Gastrocnemius medialis (tissue), 4 donors: ENCODE results near the gene CXCL14. TPM values are rescaled to one million over a fixed set of nuclear protein-coding genes. Genes with fewer than 3 reads are reported as not detected.

Experiments used
- ATAC-seq, 2 donors: fragments of 150-250 bp; one replicate each; pipeline ENCODE4 v1.9.1; 2016
- DNase-seq, 2 donors: peaks; one replicate each; pipeline ENCODE4 v3.0.0-alpha.2; 2019
- H3K27ac ChIP-seq, 4 donors: fragments of 200-600 bp; sonication (generic); 1 replicate in 1 of 4; 2 replicates in 3 of 4; pipeline ENCODE4 v1.5.1; 2016 to 2018; ENCODE audit warnings: mild to moderate bottlenecking in 2 of 4, moderate library complexity in 1 of 4
- H3K27me3 ChIP-seq, 3 donors: fragments of 200-600 bp; sonication (generic) in 2 of 3; 1 replicate in 1 of 3; 2 replicates in 2 of 3; pipeline versions ENCODE4 v1.5.1 to v1.6.0; 2016 to 2019; ENCODE audit warnings: mild to moderate bottlenecking in 1 of 3, moderate library complexity in 1 of 3
- H3K36me3 ChIP-seq, 2 donors: fragments of 200-600 bp; sonication (generic) in 1 of 2; one replicate each; pipeline ENCODE4 v1.5.1; 2017 to 2018
- H3K4me1 ChIP-seq, 2 donors: fragments of 200-600 bp; sonication (generic) in 1 of 2; one replicate each; pipeline ENCODE4 v1.5.1; 2016 to 2017; ENCODE audit warnings: mild to moderate bottlenecking in 2 of 2
- H3K4me3 ChIP-seq, 4 donors: fragments of 200-600 bp; sonication (generic) in 3 of 4; 1 replicate in 1 of 4; 2 replicates in 3 of 4; pipeline ENCODE4 v1.5.1; 2016 to 2019; ENCODE audit warnings: mild to moderate bottlenecking in 2 of 4
- H3K9me3 ChIP-seq, 3 donors: fragments of 200-600 bp; sonication (generic) in 2 of 3; 1 replicate in 1 of 3; 2 replicates in 2 of 3; pipeline ENCODE4 v1.5.1; 2016 to 2019
- CTCF ChIP-seq, 5 experiments: fragments of 450-650 bp in 3 of 5; fragments of 200-600 bp in 2 of 5; sonication (generic) in 2 of 5; IDR thresholded peaks in 4 of 5; conservative IDR thresholded peaks in 1 of 5; 1 replicate in 4 of 5; 2 replicates in 1 of 5; pipeline ENCODE4 v1.5.1; 2016 to 2019; ENCODE audit warnings: antibody characterized with exemption in 5 of 5, mild to moderate bottlenecking in 3 of 5, moderate library complexity in 3 of 5
- POLR2A ChIP-seq, 2 donors: fragments of 450-650 bp; IDR thresholded peaks; one replicate each; pipeline ENCODE4 v1.6.1; 2017; ENCODE audit warnings: antibody characterized with exemption in 2 of 2, mild to moderate bottlenecking in 2 of 2, moderate library complexity in 2 of 2
- in situ Hi-C, 4 donors: fragments of 200-750 bp; cut with MboI; loops; one replicate each; pipeline versions ENCODE4 v1.15.0 to v1.8.0; 2017; ENCODE audit warnings: low sequenced_read_pairs in 4 of 4
- intact Hi-C: fragments of 100-400 bp; cut with DNase I; formaldehyde crosslinking; loops from one replicate; pipeline ENCODE4 v1.15.1; 2023; ENCODE audit warnings: low total_unique reads
- total RNA-seq, 4 donors: library from RNA; depleted of rRNA; stranded (reverse); fragments of >200 nt; gene quantifications; one replicate each; pipeline versions ENCODE4 v1.1.0 to v1.2.3, GENCODE V29; 2016

CXCL14 gene
- total RNA-seq, 4 donors from 2014 or later = 2.3 to 96.2 (median 17.8) TPM

GRCh38 chr5:135566422-135567400 lies 12.1 kb downstream of the CXCL14 start:
- H3K27ac ChIP-seq = no peak overlapping the region
- H3K36me3 ChIP-seq = no peaks in the 10 kb centered on the region
- H3K9me3 ChIP-seq = no peaks in the 10 kb centered on the region
- H3K4me1 ChIP-seq = no peaks in the 10 kb centered on the region
- TF ChIP-seq CTCF (IDR thresholded peaks at IDR 0.05 in 4 of 5, conservative IDR thresholded peaks at IDR 0.05 in 1 of 5) = no peak
- no peak for TF ChIP-seq POLR2A (IDR thresholded peaks at IDR 0.05)
- DNase-seq = no peak
- no peaks in the 10 kb centered on the region for H3K27me3 ChIP-seq
- in situ Hi-C loops (loop anchor here in 1 of 4 donors (25.0 kb wide), 1 partner anchor 271 kb away; the partner anchor contains the start of gene SLC25A48), intact Hi-C loops (loop anchor here (5.0 kb wide), 1 partner anchor 99 kb away; no protein-coding TSS in a partner anchor)
- ATAC-seq = peak in 1 of 2 donors; percentile 11
- no peak overlapping the region for H3K4me3 ChIP-seq

GRCh38 chr5:135565725-135566421 lies 12.9 kb downstream of the CXCL14 start:
- no peaks in the 10 kb centered on the region for H3K36me3 ChIP-seq
- H3K27ac ChIP-seq = no peak overlapping the region
- H3K27me3 ChIP-seq = no peaks in the 10 kb centered on the region
- H3K9me3 ChIP-seq = no peaks in the 10 kb centered on the region
- H3K4me1 ChIP-seq = no peaks in the 10 kb centered on the region
- in situ Hi-C loops (loop anchor here in 1 of 4 donors (25.0 kb wide), 1 partner anchor 271 kb away; the partner anchor contains the start of gene SLC25A48), intact Hi-C loops (loop anchor here (5.0 kb wide), 1 partner anchor 99 kb away; no protein-coding TSS in a partner anchor)
- peak; percentile 42 to 90 (median 70) for TF ChIP-seq CTCF (IDR thresholded peaks at IDR 0.05 in 4 of 5, conservative IDR thresholded peaks at IDR 0.05 in 1 of 5)
- TF ChIP-seq POLR2A (IDR thresholded peaks at IDR 0.05) = no peak
- DNase-seq = peak; percentile 27 to 53
- peak; percentile 69 to 87 for ATAC-seq
- H3K4me3 ChIP-seq = no peak overlapping the region

GRCh38 chr5:135565266-135565665 lies 13.5 kb downstream of the CXCL14 start:
- H3K36me3 ChIP-seq = no peaks in the 10 kb centered on the region
- in situ Hi-C loops = loop anchor here in 1 of 4 donors (25.0 kb wide), 1 partner anchor 272 kb away; the partner anchor contains the start of gene SLC25A48
- no peaks in the 10 kb centered on the region for H3K4me1 ChIP-seq
- no peak for ATAC-seq
- no peaks in the 10 kb centered on the region for H3K27me3 ChIP-seq
- TF ChIP-seq POLR2A (IDR thresholded peaks at IDR 0.05) (no peak), CTCF (IDR thresholded peaks at IDR 0.05 in 4 of 5, conservative IDR thresholded peaks at IDR 0.05 in 1 of 5) (no peak)
- no peak for DNase-seq
- no peak overlapping the region for H3K27ac ChIP-seq
- no peaks in the 10 kb centered on the region for H3K9me3 ChIP-seq
- intact Hi-C loops = loop anchor here (5.0 kb wide), 1 partner anchor 98 kb away; no protein-coding TSS in a partner anchor
- no peak overlapping the region for H3K4me3 ChIP-seq

- in situ Hi-C loops (loop anchor here in 2 of 4 donors (5.0 to 25.0 kb wide), 2 partner anchors 268 to 273 kb away; partner anchors contain the start of gene SLC25A48 (in 2 of the 2)), intact Hi-C loops (no loop called here)
- ATAC-seq (no peak), DNase-seq (no peak)
- H3K27me3 ChIP-seq = peaks cover 0 to 5% (median 0%) of the 10 kb centered on the region in 3 donors
- TF ChIP-seq CTCF (IDR thresholded peaks at IDR 0.05 in 4 of 5, conservative IDR thresholded peaks at IDR 0.05 in 1 of 5) (no peak), POLR2A (IDR thresholded peaks at IDR 0.05) (no peak)
- H3K4me3 ChIP-seq = no peak overlapping the region
- no peaks in the 10 kb centered on the region for H3K36me3 ChIP-seq
- H3K27ac ChIP-seq = no peak overlapping the region
- H3K9me3 ChIP-seq = no peaks in the 10 kb centered on the region
- H3K4me1 ChIP-seq = no peaks in the 10 kb centered on the region
Measured at GRCh38 chr5:135564331-135564730, 14.5 kb downstream of the CXCL14 start.
